Karpas-422 (cell line): ENCODE measurements around the gene PRKCH. TPM values are rescaled to one million over a fixed set of nuclear protein-coding genes. Genes with fewer than 3 reads are reported as not detected.

Experiments used
- DNase-seq: peaks from one replicate; pipeline ENCODE4 v3.0.0-alpha.2; 2015
- H2AFZ ChIP-seq: fragments of 200-600 bp; sonication (generic); 2 replicates; pipeline ENCODE4 v1.6.1; 2014; ENCODE audit warnings: antibody characterized with exemption, low read length, mixed read lengths
- H3K27ac ChIP-seq: fragments of 200-600 bp; sonication (generic); 2 replicates; pipeline ENCODE4 v1.5.1; 2014; ENCODE audit warnings: mild to moderate bottlenecking, low read length, moderate library complexity
- H3K27me3 ChIP-seq: fragments of 200-600 bp; sonication (generic); 2 replicates; pipeline ENCODE4 v1.6.1; 2014; ENCODE audit warnings: low read length, mixed read lengths
- H3K36me3 ChIP-seq: fragments of 200-600 bp; sonication (generic); 2 replicates; pipeline ENCODE4 v1.6.1; 2014; ENCODE audit warnings: low read length, mixed read lengths; ENCODE audit not compliant: insufficient read depth
- H3K4me1 ChIP-seq: fragments of 200-600 bp; sonication (generic); 2 replicates; pipeline ENCODE4 v1.6.1; 2014; ENCODE audit warnings: mild to moderate bottlenecking, low read length, mixed read lengths
- H3K4me2 ChIP-seq: fragments of 200-600 bp; sonication (generic); 2 replicates; pipeline ENCODE4 v1.6.1; 2014; ENCODE audit warnings: low read length, low read depth, mild to moderate bottlenecking; ENCODE audit not compliant: poor library complexity, severe bottlenecking
- H3K4me3 ChIP-seq: fragments of 200-600 bp; sonication (generic); 2 replicates; pipeline ENCODE4 v1.5.1; 2014; ENCODE audit warnings: mild to moderate bottlenecking, antibody characterized with exemption, low read length, mixed read lengths
- H3K79me2 ChIP-seq: fragments of 200-600 bp; sonication (generic); 2 replicates; pipeline ENCODE4 v1.6.1; 2014; ENCODE audit warnings: mild to moderate bottlenecking, low read length, mixed read lengths
- H3K9ac ChIP-seq: fragments of 200-600 bp; sonication (generic); 2 replicates; pipeline ENCODE4 v1.6.0; 2014; ENCODE audit warnings: low read length
- H3K9me2 ChIP-seq: fragments of 200-600 bp; sonication (generic), shearing (Covaris generic); replicated peaks from 2 replicates; pipeline ENCODE4 v1.6.0; 2014; ENCODE audit warnings: mild to moderate bottlenecking, low read length, moderate library complexity; ENCODE audit not compliant: insufficient read depth
- H3K9me3 ChIP-seq: fragments of 300-700, 200-600 bp; sonication (generic); 2 replicates; pipeline ENCODE4 v1.6.1; 2014; ENCODE audit warnings: low read length, mixed read lengths
- H4K20me1 ChIP-seq: fragments of 200-600 bp; sonication (generic); 2 replicates; pipeline ENCODE4 v1.6.1; 2014; ENCODE audit warnings: mild to moderate bottlenecking, antibody characterized with exemption, low read length, low read depth; ENCODE audit not compliant: insufficient read depth
- total RNA-seq: library from RNA; depleted of rRNA; stranded (reverse); fragments of >200 nt; shearing (Covaris generic); gene quantifications from 2 replicates; pipeline ENCODE4 v1.2.3, GENCODE V29; 2014; ENCODE audit warnings: low replicate concordance

PRKCH gene
- total RNA-seq, 1 experiment from 2014 or later, result 7.0 TPM

DNA sequence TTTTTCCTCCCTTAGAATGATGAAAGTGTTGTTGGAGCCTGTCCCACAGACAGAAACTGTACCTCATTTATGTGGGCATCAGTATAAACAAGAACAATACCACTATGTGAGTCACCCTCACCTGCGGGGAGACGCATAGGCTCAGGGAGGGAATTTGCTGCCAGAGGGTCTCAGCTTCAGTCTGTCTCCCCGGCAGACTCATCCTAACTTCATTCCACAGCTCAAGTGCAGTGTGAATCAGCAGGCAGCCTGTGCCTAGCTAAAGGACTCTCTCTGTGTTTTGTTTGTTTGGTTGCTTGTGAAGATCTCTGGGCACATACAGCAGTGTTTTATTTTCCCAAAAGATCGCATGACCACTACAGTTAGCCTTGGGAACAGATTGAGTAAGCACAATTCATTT is 98.9 kb downstream of the PRKCH start:
- no peaks in the 10 kb centered on the region for H4K20me1 ChIP-seq
- H3K4me2 ChIP-seq, result no peak overlapping the region
- no peaks in the 10 kb centered on the region for H3K9me3 ChIP-seq
- H3K27ac ChIP-seq, result no peak overlapping the region
- H3K9me2 ChIP-seq, result no peaks in the 10 kb centered on the region
- no peaks in the 10 kb centered on the region for H3K79me2 ChIP-seq
- no peak overlapping the region for H3K4me3 ChIP-seq
- H3K9ac ChIP-seq, result no peak overlapping the region
- DNase-seq, result no peak
- no peaks in the 10 kb centered on the region for H3K27me3 ChIP-seq
- H3K36me3 ChIP-seq, result no peaks in the 10 kb centered on the region
- no peak overlapping the region for H2AFZ ChIP-seq
- 0 out of 2 replicates have a peak, but pooled peaks cover 3% of the 10 kb centered on the region for H3K4me1 ChIP-seq

DNA sequence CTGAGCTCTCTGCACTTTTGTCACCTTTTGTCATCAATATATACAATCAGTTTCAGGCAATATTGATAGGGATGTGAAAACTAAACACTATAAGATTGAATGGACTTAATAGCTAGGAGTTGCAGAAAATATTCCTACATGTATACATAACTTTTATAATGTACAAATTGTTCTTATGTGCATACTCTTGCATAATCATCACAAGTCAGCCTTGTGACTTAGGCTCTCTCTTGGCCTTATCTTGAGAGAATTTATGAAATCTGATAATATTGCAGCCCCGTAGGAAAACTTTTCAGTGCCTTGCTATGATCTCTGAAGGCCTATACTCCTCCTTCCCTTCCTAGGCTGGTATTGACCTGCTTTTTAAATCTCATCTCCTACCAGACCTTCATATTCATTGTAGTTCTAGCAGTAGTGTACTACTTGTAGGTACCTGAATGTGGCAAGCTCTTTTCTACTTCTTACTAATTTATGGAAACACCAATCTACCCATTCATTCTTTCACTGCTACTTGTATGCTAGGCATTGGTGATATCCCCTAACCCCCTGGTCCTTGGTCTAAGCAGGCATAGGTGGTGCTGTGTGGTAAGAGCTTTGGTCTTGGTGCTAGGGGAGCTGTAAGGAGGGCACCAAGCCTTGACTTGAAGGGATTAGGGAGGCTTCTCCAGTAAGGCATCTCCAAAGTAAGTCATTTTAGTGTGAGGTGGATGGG is 100.0 kb downstream of the PRKCH start:
- Histone ChIP-seq H3K4me3 (no peak overlapping the region), H3K4me1 (no peaks in the 10 kb centered on the region), H3K9ac (no peak overlapping the region), H3K27ac (no peak overlapping the region), H3K4me2 (no peak overlapping the region), H2AFZ (no peak overlapping the region), H3K27me3 (no peaks in the 10 kb centered on the region), H3K79me2 (no peaks in the 10 kb centered on the region), H3K36me3 (no peaks in the 10 kb centered on the region), H3K9me3 (no peaks in the 10 kb centered on the region), H3K9me2 (no peaks in the 10 kb centered on the region), H4K20me1 (no peaks in the 10 kb centered on the region)
- no peak for DNase-seq

DNA sequence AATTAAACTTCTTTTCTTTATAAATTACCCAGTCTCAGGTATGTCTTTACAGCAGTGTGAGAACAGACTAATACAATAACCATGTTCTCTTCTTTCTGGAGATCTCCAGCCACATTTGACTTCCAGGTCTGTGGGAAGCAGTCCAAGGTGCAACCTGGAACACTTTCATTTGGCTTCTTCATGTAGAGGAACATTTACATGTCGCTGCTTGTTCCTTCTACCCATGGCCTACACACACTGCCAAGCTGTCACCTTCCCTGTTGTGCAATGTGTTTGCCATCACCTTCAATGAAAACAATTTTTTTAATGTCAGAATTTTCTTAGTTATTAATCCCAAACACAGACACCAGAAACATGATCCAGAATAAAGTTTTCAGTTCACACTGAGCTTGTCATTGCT is 104.7 kb downstream of the PRKCH start:
- DNase-seq, result no peak
- no peak overlapping the region for H3K4me2 ChIP-seq
- H3K79me2 ChIP-seq, result no peaks in the 10 kb centered on the region
- H3K36me3 ChIP-seq, result no peaks in the 10 kb centered on the region
- no peak overlapping the region for H2AFZ ChIP-seq
- no peaks in the 10 kb centered on the region for H3K9me2 ChIP-seq
- H3K27me3 ChIP-seq, result no peaks in the 10 kb centered on the region
- no peak overlapping the region for H3K27ac ChIP-seq
- no peak overlapping the region for H3K9ac ChIP-seq
- H3K9me3 ChIP-seq, result no peaks in the 10 kb centered on the region
- no peak overlapping the region for H3K4me3 ChIP-seq
- H4K20me1 ChIP-seq, result no peaks in the 10 kb centered on the region
- H3K4me1 ChIP-seq, result no peaks in the 10 kb centered on the region

DNA sequence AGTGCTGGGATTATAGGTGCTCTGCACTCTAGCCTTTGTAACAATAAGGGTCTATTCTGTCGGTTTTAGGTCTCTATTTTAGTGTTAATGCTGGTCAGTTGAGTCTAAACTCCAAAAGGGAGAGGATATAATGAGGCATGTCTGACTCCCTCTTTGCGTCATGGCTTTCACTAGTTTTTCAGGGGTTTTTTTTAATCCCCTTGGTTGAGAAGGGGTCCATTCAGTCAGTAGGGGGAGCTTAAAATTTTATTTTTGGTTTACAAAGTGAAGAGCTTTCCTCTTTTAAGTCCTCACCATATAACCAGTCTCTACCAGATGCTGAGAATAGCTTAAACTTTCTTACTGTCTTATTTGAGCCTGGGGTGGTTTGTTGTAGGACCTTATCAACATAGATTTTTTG is 106.9 kb downstream of the PRKCH start:
- no peaks in the 10 kb centered on the region for H3K4me1 ChIP-seq
- H3K9me3 ChIP-seq, result no peaks in the 10 kb centered on the region
- no peaks in the 10 kb centered on the region for H3K79me2 ChIP-seq
- no peaks in the 10 kb centered on the region for H3K9me2 ChIP-seq
- H2AFZ ChIP-seq, result no peak overlapping the region
- no peak for DNase-seq
- no peak overlapping the region for H3K4me2 ChIP-seq
- H3K4me3 ChIP-seq, result no peak overlapping the region
- no peak overlapping the region for H3K9ac ChIP-seq
- no peaks in the 10 kb centered on the region for H3K36me3 ChIP-seq
- H4K20me1 ChIP-seq, result no peaks in the 10 kb centered on the region
- H3K27ac ChIP-seq, result no peak overlapping the region
- no peaks in the 10 kb centered on the region for H3K27me3 ChIP-seq

DNA sequence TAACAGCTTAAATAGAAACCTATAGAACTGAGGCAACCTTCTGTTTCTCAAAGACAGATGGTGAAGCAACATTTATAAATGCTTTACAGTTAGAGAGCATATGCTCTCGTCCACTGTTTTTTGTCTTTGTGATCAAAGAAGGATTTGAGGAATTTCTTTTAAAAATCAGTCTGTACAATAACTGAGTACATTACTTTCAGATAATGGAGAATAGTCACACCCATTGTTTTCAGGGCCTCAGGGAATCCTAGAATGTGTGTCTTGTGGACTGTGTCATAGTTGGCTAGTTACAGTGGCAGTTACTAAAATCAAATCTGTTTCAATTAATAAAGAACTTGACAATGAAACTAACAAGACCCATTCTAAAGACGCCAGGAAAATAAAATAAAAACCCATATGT is 107.9 kb downstream of the PRKCH start:
- Histone ChIP-seq H3K9me3 (no peaks in the 10 kb centered on the region), H3K27me3 (no peaks in the 10 kb centered on the region), H3K79me2 (no peaks in the 10 kb centered on the region), H4K20me1 (no peaks in the 10 kb centered on the region), H3K9me2 (no peaks in the 10 kb centered on the region), H3K27ac (no peak overlapping the region), H2AFZ (no peak overlapping the region), H3K36me3 (no peaks in the 10 kb centered on the region), H3K4me2 (no peak overlapping the region), H3K4me1 (no peaks in the 10 kb centered on the region), H3K4me3 (no peak overlapping the region), H3K9ac (no peak overlapping the region)
- DNase-seq, result no peak

DNA sequence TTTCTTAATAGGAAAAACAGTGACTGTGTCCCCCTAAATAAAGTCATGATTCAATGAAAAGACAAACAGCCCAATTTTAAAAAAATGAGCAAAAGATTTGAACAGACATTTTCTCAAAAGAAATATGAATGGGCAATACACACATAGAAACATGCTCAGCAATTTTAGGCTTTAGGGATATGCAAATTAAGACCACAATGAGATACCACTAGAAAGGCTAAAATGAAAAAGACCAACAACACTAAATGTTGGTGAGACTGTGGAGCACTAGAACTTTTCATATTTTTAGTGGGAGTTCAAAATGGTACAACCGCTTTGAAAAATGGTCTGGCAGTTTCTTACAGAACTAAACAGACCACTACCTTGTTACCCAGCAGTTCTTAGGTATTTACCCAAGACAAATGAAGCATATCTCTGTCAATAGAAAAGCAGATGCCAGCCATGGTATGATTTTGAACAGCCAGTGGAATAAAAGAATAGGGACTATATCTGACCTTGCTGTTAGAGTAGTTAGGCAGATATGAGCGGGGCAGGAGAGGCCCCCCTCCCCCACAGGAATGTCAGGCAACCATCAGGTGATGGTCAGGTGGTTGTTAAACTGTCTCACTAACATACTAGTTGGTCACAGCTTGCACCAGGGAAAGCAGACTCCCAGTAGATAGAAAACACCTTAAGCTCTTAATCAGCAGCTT is 108.8 kb downstream of the PRKCH start:
- H3K27me3 ChIP-seq, result no peaks in the 10 kb centered on the region
- no peaks in the 10 kb centered on the region for H3K36me3 ChIP-seq
- H3K9me3 ChIP-seq, result no peaks in the 10 kb centered on the region
- no peaks in the 10 kb centered on the region for H3K79me2 ChIP-seq
- H3K4me2 ChIP-seq, result no peak overlapping the region
- no peak overlapping the region for H3K27ac ChIP-seq
- no peak overlapping the region for H2AFZ ChIP-seq
- no peak overlapping the region for H3K4me3 ChIP-seq
- DNase-seq, result no peak
- no peak overlapping the region for H3K9ac ChIP-seq
- H3K9me2 ChIP-seq, result no peaks in the 10 kb centered on the region
- no peaks in the 10 kb centered on the region for H4K20me1 ChIP-seq
- no peaks in the 10 kb centered on the region for H3K4me1 ChIP-seq

DNA sequence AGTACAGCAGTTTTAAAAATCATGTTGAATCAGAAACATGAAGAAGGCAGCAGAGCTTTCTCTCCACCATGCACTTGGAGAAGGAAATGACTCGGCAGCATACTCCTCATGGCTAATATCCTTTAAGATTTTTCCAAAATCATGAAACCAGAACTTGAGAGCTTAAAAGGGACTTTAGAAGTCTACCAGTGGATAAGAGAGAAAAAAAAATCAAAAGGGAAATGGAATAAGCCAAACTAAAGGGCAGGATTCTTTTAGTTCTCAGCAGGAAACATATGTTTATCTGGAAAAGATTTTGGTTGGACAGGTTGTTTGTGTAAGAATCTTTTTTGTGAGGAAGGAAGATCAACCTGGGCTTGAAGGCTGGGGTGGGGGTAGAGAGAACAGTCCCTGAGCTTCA is 111.8 kb downstream of the PRKCH start:
- Histone ChIP-seq H3K9me2 (no peaks in the 10 kb centered on the region), H3K4me3 (no peak overlapping the region), H3K9me3 (no peaks in the 10 kb centered on the region), H2AFZ (no peak overlapping the region), H3K4me2 (no peak overlapping the region), H3K9ac (no peak overlapping the region), H3K4me1 (no peaks in the 10 kb centered on the region), H3K36me3 (no peaks in the 10 kb centered on the region), H3K27me3 (no peaks in the 10 kb centered on the region), H3K79me2 (no peaks in the 10 kb centered on the region), H3K27ac (no peak overlapping the region), H4K20me1 (no peaks in the 10 kb centered on the region)
- DNase-seq, result no peak

DNA sequence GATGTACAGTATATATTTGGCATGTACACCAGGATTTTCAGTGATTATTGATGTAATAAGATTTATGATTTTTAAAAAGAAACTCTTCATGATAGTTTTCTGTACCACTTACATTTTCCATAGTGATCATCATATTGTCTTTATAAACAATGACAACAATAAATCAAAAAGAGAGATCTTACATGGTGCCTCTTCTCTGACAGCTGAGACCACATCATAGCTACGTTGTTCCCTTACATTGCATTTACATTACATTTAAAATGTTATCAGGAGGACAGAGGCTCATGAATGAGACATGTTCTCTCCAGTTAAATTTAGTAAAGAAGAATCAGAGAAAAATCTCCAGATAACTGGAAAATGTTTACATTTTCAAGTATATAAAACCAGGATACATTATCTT is 112.4 kb downstream of the PRKCH start:
- Histone ChIP-seq H3K4me1 (no peaks in the 10 kb centered on the region), H3K27ac (no peak overlapping the region), H3K9ac (no peak overlapping the region)

More for the DNA sequence above, 112.4 kb downstream of the PRKCH start:
- no peak overlapping the region for H3K4me3 ChIP-seq
- no peaks in the 10 kb centered on the region for H3K9me2 ChIP-seq
- H2AFZ ChIP-seq, result no peak overlapping the region
- H3K36me3 ChIP-seq, result no peaks in the 10 kb centered on the region
- no peaks in the 10 kb centered on the region for H3K9me3 ChIP-seq
- H3K79me2 ChIP-seq, result no peaks in the 10 kb centered on the region
- H3K4me2 ChIP-seq, result no peak overlapping the region
- H3K27me3 ChIP-seq, result no peaks in the 10 kb centered on the region
- DNase-seq, result no peak
- no peaks in the 10 kb centered on the region for H4K20me1 ChIP-seq
